HG03175 (cell line): ENCODE measurements around the gene PPARG.
"Not testable (repeated sequence)": the region's sequence is repeated elsewhere in the genome, so short reads cannot be mapped to it uniquely, and the experiment has no call there.

Experiments used
- ATAC-seq: cut with Tn5 transposase; IDR thresholded peaks from one replicate; pipeline ENCODE4 v1.9.1; 2021; ENCODE audit warnings: mild to moderate bottlenecking, moderate library complexity; ENCODE audit not compliant: unreplicated experiment

PPARG gene

DNA sequence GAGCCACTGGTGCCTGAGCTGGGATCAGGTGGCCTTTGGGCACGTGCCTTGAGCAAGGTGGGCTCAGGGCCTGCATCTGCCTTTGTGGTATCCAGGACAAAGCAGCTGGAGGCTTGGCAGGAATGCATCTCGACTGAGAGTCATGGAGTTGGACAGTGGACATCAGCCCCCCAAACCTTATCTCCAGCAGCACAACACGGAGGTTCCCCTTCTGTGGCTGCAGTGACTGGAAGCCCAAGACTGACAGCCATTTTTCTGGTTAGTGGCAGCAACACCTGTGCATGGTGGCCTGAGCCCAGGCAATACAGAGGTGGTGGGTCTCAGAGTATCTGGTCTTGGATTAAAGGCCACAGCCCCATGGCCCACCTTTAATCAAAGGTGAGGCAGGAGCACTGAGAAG lies 167.6 kb downstream of the PPARG start:
- ATAC-seq, result no peak

DNA sequence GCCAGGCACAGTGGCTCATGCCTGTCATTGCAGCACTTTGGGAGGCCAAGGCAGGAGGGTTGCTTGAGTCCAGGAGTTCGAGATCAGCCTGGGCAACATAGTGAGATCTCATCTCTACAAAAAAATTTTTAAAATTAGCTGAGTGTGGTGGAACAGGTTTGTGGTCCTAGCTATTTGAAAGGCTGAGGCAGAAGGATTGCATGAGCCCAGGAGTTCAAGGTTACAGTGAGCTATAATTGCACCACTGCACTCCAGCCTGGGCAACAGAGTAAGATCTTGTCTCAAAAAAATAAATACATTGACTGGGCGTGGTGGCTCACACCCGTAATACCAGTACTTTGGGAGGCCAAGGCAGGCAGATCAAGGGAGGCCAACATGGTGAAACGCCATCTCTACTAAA lies 168.5 kb downstream of the PPARG start:
- ATAC-seq, result not testable (repeated sequence)

DNA sequence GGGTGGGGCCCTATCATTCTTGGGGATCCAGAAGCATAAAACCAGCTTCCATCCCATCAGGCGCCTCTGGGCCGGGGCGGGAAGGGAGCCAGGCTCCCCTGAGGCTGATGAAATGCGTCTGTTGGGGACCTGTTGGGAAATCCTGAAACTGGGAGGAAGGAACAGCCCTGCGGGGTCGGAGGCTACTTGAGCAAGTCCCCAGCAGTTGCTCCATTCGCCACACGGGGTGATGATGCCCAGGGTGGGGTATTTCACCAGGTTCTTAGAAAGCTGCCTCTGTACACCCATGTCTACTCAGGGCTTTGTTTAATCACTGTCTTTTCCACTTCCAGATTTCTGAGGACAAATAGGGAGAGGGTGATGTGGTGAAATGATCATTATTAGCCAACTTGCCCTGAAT lies 170.0 kb downstream of the PPARG start:
- no peak for ATAC-seq

DNA sequence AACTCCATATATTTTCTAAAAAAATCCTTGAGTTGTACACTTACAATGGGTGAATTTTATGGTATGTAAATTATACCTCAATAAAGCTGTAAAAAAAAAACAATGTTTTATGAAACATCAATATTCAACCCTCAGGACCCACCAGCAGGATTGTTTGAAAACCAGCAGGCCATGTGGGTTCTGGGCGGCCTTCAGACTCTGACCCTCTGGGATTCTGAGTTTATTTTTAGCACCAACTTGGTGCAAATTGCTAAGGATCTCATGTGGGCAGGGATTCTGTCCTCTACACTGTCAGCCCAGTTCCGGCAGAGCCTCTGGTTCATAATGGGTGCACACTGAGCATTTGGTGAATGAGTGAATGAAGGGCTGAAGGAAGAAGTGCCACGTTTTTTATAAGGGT lies 171.3 kb downstream of the PPARG start:
- ATAC-seq, result no peak

DNA sequence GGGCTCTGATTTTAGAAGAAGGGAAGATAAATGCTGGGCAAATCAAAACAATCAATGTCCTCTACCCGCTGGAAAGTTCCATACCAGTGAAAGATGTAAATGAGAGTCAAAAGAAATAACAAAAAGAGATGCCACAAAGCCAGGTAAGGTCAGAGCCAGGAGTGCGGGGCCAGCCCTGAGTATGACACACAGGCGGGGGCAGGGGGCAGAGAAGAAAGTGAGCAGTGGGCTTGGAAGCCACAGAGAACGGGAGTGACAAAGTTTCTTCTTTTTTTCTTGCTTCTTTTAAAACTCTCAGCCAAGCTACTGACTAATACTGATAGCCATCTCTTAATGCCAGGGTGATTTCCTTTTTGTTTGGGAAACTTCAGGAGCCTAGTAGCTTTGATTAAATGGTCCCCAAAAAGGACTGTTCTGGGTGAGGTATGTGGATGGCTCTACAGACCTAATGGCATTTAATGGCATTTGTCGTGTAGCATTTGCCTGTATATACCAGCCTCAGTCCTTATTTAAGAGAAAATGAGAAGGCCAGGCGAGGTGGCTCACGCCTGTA lies 172.3 kb downstream of the PPARG start:
- no peak for ATAC-seq

DNA sequence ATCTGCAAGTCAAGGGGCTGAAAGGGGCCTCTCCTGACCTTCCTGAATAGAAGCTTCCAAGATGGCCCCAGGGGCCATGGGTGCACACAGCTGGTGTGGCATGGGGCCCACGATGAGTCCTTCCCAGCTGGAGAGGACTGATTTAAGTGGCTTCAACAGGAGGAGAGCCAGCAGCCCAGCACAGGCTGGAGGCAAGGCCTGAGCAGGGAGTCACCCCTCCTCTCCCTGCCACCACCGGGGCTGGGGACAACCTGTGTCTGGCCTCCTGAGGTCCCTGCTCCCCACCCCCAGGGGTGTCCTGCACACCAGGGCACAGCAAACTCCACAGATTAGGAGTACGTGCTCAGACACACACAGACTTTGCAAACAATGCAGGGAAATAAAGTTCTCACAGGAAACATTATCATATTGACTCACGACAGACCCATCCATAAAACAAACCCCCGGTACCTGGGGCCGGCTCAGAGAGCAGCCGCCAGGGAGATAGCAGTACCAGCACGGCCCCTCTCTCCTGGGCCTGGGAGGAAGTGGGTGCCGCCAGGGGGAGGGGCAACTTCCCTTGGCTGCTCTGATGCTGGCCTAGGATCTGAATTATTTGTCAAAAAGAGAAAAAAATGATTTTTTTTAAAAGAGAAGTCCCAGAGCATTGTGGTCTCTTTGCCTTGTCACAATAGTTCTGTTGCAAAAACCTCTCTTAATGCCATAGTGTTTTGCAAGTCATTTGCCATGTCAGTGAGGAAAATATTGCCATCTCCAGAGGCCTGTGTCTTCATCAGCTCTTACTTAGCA lies 173.5 kb downstream of the PPARG start:
- ATAC-seq, result no peak

DNA sequence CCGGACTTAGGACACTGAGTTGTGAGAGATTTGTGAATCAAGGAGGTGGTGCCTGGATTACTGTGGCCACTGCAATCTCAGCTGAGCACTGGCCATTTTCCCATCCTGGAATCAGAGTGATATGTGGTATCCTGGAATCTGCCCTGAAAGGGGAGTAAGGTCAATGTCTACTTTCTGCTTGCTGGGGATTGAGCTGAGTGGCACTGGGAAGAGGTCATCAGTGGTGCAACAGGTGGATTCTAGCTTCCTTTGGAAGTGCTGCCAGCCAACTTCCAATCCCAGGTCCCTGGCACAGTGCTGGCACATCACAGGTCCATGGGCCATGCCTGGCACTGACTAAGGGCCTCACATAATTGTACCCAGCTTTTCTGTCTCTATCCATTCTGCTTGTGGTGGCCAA lies 174.8 kb downstream of the PPARG start:
- no peak for ATAC-seq

DNA sequence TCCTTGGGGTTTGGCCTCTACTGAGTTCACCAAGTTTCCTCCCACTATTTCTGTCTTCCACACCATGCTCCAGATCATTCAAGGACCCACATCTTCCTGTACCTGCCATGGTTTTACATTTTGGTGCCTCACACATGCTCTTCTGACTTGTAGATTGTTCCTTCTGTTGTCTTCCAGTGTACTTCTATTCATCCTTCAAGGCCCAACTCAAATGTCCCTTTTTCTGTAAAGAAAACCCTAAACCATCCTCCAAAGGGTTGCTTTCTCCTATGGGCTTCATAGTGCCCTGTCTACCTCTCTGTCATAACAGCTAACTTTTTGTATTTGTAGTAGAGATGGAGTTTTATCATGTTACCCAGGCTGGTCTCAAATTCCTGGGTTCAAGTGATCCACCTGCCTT lies 175.3 kb downstream of the PPARG start:
- no peak for ATAC-seq

DNA sequence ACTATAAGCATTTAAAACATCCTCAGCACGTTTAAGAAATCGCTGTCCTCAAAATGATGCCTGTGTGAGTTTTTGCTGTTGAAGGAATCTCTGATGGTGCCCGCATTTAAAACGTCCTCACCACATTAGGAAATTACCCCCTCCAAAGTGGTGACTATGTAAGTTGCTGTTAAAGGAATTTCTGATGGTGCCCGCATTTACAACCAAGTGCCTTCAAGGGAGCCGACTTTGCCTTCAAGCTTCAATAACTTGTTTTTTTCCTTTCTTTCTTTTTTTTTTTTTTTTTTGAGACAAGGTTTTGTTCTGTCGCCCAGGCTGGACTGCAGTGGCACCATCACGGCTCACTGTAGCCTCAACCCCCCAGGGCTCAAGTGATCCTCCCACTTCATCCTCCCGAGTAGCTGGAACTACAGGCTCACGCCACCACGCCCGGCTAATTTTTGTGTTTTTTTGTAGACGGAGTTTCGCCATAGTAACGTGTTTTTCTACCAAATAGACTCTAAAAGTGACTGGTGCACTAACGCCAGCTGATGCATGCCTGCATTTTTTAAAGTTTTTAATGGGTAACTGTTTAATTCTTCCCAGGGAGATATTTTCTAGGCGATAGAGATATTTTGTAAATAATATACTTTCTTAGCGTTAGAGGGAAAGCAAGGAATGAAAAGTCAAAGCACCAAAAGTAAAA lies 176.4 kb downstream of the PPARG start:
- no peak for ATAC-seq

DNA sequence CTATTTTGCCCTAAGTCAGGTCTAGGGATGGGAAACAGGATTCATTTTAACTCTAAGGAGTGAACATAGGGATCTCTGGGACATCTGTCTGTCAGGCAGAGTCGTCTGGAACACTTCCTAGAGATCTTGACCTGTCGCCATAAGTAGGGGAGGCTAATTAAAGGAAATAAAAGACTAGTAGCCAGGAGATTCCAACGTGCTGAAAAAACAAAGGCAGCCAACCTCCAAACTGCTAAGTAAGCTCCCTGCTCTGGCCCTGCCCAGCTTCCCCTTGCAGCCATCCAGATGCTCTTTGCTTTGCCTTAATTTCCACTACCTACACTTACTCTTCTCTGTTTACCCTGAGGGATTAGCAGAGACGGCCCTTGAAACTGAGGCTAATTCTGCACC lies 177.0 kb downstream of the PPARG start:
- ATAC-seq, result no peak

DNA sequence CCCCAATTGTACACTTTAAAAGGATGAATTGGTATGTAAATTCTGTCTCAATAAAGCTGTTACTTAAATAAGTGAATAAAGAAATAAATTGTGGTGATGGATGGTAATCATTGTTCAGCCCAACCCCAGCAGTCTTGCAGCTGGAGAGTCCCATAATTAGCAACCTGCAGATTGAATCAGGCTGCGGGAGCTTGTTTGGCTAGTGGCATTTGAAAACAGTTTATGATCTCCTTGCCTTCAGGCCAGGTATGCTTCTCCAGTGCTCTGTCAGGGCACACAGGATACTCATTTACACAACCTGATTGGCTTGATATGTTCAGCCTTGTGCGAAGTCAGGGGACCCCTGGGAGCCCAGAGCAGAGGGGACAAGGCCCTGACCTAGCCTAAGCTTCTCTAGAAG lies 178.9 kb downstream of the PPARG start:
- ATAC-seq, result no peak

DNA sequence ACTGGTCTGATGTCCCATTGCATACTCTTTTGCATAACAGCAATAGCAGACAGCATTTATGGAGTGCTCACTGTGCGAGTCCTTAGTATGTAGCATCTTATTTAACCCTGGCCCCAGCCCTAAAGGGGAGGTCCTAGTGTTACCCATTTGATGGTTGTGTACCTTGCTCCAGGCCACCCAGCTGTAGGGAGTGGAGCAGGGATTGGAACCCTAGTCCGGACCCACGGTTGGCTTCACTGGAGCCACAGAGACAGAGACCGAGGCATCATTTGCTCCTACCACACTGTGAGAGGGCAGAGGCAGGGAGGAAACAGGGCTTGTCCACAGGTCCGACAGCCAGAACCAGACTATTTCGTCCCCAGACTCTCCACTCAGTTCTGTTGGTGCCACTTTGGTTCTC lies 179.4 kb downstream of the PPARG start:
- ATAC-seq, result no peak

DNA sequence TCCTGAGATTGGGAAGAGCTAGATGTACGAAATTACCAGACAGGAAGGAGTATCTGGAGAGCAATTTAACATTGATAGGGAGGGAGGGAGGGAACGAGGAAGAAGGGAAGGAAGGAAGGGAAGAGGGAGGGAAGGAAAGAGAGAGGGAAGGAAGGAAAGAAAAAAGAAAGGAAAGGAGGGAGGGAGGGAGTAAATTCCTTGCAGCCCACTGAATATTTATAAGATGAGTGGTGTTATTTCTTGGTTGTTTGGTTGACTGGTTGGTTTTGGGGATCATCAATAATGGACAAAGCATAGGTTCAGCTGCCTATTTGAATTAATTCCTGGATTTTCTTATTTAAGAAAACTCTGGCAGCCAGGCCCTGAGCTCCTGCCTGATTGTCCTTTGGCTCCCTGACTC lies 179.9 kb downstream of the PPARG start:
- ATAC-seq, result no peak

DNA sequence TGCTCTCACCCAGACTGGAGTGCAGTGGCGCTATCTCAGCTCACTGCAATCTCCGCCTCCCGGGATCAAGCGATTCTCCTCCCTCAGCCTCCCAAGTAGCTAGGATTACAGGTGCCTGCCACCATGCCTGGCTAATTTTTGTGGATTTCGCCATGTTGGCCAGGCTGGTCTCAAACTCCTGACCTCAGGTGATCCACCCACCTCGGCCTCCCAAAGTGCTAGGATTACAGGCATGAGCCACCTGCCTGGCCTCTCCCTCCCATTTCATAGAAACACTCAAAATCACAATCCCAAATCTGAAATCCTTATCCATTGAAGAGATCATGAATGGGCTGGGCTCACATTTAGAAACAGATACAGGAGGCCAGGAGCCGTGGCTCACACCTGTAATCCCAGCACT lies 180.4 kb downstream of the PPARG start:
- not testable (repeated sequence) for ATAC-seq

DNA sequence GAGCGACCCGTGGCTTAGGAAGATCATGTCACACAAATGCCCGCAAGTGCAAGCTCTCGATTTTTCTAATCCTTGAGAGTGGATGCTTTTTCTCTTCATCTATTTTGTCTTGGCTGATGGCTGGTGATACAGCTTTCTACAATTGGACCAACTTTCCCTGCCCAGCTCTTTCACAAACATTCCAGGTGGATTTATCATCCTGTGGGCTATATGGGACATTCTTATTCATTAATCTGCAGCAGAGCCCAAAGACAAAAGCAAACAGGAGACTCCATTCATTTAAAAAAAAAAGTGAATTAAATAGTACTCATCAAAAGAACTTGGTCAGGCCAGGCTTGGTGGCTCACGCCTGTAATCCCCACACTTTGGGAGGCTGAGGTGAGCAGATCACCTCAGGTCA lies 181.2 kb downstream of the PPARG start:
- no peak for ATAC-seq

DNA sequence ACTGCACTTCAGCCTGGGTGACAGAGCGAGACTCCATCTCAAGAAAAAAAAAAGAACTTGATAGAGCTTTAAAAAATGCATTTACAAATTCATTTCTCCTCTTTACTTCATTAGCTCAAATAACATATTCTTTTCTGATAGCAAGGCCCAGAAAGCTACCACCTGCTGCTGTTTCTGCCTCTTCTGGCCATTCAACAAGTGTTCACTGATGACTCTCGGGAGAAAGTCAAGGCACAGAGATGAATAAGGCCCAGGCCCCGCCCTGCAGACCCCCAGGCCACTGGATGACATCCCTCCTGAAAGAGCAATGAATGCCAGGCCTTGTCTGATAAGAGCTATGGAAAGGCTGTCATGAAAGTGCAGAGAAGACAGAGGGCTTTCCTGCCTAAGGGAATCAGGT lies 181.8 kb downstream of the PPARG start:
- ATAC-seq, result no peak

DNA sequence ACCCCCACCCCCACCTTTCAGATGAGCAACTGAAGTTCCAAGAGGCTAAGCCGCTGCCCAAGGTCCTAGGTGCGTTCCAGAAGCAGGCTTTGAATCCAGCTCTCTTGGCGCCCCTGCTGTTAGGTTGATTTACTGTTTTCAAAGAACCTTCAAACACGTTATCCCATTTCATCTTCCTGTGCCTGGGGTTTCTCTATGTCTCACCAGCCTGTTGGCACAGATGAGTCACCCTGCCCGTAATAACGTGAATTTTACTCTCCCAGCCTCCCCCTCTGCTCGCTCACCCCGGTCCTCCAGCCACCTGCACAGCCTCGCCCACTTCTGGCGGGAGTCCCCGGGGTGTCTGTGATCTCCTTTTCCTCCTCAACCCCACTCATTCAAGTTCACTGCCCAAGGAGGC lies 182.4 kb downstream of the PPARG start:
- ATAC-seq, result no peak

DNA sequence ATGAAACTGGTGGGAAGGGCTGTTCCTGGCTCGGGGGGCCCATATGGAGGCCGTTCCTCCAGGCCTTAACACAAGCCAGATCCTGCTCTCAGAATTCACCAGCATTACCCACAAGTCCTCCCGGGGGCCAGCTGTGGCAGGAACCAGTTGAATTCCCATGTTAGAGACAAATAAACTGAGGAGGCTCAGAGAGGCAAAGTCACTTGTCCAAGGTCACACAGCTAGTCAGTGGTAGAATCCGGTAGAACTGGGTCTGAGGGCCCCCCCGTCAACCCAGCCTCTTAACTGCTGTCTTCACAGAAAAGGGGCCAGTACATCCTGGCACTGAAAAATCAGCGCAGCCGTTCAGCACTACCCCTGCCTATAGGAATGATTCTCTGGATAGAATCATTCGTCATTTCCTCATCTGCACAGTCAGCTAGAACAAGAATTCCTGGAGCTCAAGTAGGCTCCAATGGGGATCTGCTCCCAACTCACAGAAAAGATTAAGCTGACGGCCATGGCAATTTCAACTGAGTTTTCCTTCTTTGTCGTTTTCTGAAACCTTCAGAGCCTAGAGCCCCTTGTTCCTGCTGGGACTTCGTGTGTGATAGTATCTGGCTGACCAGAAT lies 183.2 kb downstream of the PPARG start:
- ATAC-seq, result no peak

DNA sequence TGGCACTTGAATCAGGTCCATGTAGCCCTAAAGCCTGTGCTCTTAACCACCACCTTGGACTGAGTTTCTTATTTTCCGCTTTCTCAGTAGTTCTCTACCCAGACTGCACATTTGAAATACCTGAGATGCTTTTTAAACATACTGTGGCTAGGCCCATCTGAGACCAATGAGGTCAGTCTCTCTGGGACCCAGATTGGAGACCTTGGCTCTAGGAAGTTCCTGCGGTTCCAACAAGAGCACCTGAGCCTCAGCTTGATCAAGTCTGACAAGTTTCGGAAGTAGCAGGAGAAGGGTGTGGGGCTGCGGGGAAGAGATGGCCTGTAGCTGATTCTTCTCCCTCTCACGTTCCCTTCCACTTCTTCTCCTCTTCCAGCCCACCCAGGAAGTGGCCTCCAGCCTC lies 183.9 kb downstream of the PPARG start:
- no peak for ATAC-seq

DNA sequence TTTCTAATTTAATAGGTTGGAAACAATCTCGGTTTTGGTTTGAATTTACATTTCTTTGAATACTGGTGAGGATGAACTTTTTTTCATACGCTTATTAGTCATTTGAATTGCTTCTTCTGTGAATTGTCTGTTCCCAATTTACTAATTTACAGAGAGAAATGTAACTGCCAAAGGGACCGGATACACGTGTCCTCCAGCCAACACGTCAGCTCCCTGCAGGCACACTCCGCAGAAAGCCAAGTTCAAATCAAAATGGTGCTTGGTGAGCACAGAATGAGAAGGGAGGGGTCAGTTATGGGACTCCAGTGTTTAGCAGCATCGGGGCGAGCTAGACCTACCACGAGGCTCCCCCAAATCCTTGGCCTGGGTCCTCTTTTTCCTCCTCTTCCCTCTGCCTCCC lies 184.6 kb downstream of the PPARG start:
- ATAC-seq, result no peak

DNA sequence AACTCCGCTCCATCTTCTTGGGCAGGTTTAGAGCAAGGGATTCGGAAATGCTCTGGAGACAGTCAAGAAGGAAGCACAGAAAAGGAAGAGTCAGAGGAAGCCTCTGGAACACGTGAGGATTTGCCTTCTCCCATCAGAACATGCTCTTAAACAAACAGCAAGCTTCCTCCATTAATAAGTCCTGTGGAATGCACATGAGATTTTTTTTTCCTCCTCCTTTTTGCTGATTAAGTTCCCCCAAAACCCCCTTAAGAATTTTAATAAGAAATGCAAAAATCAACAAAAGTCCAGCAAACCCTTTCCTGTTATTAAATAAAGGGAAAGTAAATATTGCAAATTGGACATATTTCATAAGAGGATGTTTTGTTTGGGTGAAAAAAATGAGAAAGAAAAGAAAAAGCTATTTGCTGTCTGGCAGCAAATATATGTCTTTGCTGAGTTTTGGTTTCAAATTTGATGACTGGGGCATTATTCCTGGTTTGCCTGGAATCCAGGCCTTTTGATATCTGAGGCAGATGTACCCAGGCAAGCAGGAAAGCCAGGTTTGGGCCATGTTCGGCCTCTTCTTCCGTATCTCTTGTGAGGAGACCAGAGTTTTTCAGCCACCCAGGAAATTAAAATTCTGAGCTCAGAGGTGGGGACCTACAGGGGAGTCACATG lies 187.5 kb downstream of the PPARG start:
- ATAC-seq, result no peak
